Body of pancreas (tissue), 4 donors: ENCODE results near the gene KCNH1. TPM values are rescaled to one million over a fixed set of nuclear protein-coding genes. Genes with fewer than 3 reads are reported as not detected.

Experiments
- ATAC-seq: fragments of 150-250 bp; one replicate; pipeline ENCODE4 v1.9.1; 2016
- DNase-seq, 4 donors: peaks; one replicate each; pipeline ENCODE4 v3.0.0-alpha.2; 2019
- H3K27ac ChIP-seq, 4 donors: fragments of 200-600 bp; sonication (generic); 1 replicate in 3 of 4; 2 replicates in 1 of 4; pipeline versions ENCODE4 v1.5.1 to v1.6.1; 2016 to 2019; ENCODE audit warnings: mild to moderate bottlenecking in 1 of 4, mixed read lengths in 1 of 4, moderate library complexity in 1 of 4
- H3K27me3 ChIP-seq, 2 donors: fragments of 200-600 bp; sonication (generic); one replicate each; pipeline ENCODE4 v1.6.0; 2016; ENCODE audit warnings: mild to moderate bottlenecking in 1 of 2
- H3K36me3 ChIP-seq, 2 donors: fragments of 200-600 bp; sonication (generic); replicated peaks in 1 of 2; 2 replicates each; pipeline ENCODE4 v1.5.1; 2016; ENCODE audit warnings: low read depth in 2 of 2; ENCODE audit not compliant: insufficient read depth in 1 of 2
- H3K4me1 ChIP-seq: fragments of 200-600 bp; sonication (generic); one replicate; pipeline ENCODE4 v1.6.0; 2016
- H3K4me3 ChIP-seq, 2 donors: fragments of 200-600 bp; sonication (generic); 1 replicate in 1 of 2; 2 replicates in 1 of 2; pipeline ENCODE4 v1.5.1; 2016 to 2019
- H3K9me3 ChIP-seq, 3 donors: fragments of 200-600 bp; sonication (generic); 1 replicate in 2 of 3; 2 replicates in 1 of 3; pipeline ENCODE4 v1.5.1; 2016
- POLR2A ChIP-seq, 3 donors: fragments of 450-650 bp; IDR thresholded peaks; one replicate each; pipeline ENCODE4 v1.6.1; 2016; ENCODE audit warnings: antibody characterized with exemption in 3 of 3, mild to moderate bottlenecking in 2 of 3
- WGBS, 2 donors: methylation state at CpG; one replicate each; pipeline ENCODE4 v1.1.5; 2017; 5-methylcytosine and 5-hydroxymethylcytosine counted together
- intact Hi-C: fragments of 100-400 bp; cut with DNase I; formaldehyde crosslinking; loops from one replicate; pipeline ENCODE4 v1.15.1; 2023
- total RNA-seq, 2 donors: library from RNA; depleted of rRNA; stranded (reverse); fragments of >200 nt; gene quantifications; one replicate each; pipeline ENCODE4 v1.1.0, GENCODE V29; 2016
- TF ChIP-seq, protein P1 (sequence below), 7 experiments: fragments of 450-650 bp in 4 of 7; fragments of 200-600 bp in 3 of 7; sonication (generic) in 3 of 7; IDR thresholded peaks; one replicate each; pipeline ENCODE4 v1.5.1; 2016 to 2019; ENCODE audit warnings: antibody characterized with exemption in 7 of 7

KCNH1 gene, protein sequence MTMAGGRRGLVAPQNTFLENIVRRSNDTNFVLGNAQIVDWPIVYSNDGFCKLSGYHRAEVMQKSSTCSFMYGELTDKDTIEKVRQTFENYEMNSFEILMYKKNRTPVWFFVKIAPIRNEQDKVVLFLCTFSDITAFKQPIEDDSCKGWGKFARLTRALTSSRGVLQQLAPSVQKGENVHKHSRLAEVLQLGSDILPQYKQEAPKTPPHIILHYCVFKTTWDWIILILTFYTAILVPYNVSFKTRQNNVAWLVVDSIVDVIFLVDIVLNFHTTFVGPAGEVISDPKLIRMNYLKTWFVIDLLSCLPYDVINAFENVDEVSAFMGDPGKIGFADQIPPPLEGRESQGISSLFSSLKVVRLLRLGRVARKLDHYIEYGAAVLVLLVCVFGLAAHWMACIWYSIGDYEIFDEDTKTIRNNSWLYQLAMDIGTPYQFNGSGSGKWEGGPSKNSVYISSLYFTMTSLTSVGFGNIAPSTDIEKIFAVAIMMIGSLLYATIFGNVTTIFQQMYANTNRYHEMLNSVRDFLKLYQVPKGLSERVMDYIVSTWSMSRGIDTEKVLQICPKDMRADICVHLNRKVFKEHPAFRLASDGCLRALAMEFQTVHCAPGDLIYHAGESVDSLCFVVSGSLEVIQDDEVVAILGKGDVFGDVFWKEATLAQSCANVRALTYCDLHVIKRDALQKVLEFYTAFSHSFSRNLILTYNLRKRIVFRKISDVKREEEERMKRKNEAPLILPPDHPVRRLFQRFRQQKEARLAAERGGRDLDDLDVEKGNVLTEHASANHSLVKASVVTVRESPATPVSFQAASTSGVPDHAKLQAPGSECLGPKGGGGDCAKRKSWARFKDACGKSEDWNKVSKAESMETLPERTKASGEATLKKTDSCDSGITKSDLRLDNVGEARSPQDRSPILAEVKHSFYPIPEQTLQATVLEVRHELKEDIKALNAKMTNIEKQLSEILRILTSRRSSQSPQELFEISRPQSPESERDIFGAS
- total RNA-seq = under 1 TPM in 1 of 2 donors, not detected in 1; 0.52 TPM

DNA sequence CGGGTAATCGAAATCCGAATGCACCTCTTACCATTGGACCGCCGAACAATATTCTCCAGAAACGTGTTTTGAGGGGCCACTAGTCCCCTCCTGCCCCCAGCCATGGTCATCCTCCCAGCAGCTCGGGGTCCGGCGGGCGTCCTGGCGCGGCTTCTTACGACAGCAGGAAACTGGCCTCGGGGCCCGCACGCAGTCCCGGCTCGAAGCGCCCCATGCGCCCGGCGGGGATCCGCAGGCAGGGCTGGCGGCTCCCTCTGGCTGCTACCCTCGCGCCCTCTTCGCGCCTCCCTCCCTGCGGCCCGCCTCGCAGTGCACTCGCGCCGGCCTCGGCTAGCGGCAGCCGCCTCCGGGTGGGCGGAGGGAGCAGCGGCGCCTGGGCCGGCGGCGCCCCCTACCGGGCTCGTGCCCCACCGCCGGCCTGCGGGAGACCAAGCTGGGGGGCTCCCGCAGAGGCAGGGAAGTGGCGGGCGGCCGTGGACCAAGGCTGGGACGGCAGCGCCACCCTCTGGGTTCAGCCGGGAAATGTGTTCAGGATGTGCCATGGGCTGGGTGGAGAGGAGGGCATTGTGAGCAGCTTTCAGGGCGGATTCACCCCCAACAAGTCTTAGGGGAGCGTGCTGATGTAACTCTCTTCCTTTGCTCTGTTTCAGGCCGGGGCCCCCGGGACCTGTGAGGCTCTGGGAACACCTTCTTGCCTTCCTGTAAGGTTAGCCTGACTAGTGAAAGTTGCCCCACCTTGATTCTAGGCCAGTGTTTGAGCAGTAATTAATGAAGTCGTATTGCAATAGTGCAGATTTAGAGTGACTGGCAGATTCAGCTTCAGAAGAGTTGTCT, at the start of gene KCNH1:
Gene KCNH1, minus strand, starts transcription at position 313 of the 834 bp plus-strand sequence. Its CDS starts 203 bp downstream, at position 110.
- Histone ChIP-seq H3K27ac (no peak within 1 kb of the TSS), H3K27me3 (peaks cover 0 to 5% of the 10 kb centered on the region in 2 donors), H3K4me1 (peaks cover 15% of the 10 kb centered on the region), H3K9me3 (no peaks in the 10 kb centered on the region), H3K36me3 (no peaks in the 10 kb centered on the region), H3K4me3 (peak within 1 kb of the TSS in 1 of 2 donors; percentile 8)
- whole genome bisulfite sequencing, 2 donors = 1 to 5% methylated on average over 10 to 59 of the region's 61 CpGs
- TF ChIP-seq, protein P1, sequence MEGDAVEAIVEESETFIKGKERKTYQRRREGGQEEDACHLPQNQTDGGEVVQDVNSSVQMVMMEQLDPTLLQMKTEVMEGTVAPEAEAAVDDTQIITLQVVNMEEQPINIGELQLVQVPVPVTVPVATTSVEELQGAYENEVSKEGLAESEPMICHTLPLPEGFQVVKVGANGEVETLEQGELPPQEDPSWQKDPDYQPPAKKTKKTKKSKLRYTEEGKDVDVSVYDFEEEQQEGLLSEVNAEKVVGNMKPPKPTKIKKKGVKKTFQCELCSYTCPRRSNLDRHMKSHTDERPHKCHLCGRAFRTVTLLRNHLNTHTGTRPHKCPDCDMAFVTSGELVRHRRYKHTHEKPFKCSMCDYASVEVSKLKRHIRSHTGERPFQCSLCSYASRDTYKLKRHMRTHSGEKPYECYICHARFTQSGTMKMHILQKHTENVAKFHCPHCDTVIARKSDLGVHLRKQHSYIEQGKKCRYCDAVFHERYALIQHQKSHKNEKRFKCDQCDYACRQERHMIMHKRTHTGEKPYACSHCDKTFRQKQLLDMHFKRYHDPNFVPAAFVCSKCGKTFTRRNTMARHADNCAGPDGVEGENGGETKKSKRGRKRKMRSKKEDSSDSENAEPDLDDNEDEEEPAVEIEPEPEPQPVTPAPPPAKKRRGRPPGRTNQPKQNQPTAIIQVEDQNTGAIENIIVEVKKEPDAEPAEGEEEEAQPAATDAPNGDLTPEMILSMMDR (IDR thresholded peaks at IDR 0.05) = peak; percentile 56 to 95 (median 73)
- TF ChIP-seq POLR2A (IDR thresholded peaks at IDR 0.05) = no peak
- intact Hi-C loops = loop anchor here (10.0 kb wide), 1 partner anchor 729 kb away; no protein-coding TSS in a partner anchor
- ATAC-seq (peak; percentile 89), DNase-seq (peak; percentile 64 to 77 (median 70))

DNA sequence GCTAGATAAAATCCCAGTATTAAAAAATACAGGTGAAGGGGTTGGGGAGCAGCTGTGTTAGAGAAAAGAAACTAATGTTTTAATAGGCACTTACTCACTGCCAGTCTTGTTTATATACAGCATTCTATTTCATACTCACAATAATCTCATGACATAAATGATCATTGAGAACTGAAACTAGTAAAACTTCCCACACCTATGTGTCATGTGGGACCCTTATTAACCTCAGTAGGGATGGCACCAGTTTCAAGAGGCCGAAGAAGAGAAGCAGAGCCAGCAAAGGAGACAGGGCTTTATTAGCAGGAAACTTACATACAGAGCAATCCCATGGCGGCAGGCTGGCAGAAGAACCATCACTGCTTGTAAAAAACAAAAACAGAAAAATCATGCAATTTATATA, 48.8 kb upstream of the KCNH1 start:
- intact Hi-C loops = no loop called here
- ATAC-seq = no peak
- peaks cover 0 to 4% of the 10 kb centered on the region in 2 donors for H3K27me3 ChIP-seq
- no peaks in the 10 kb centered on the region for H3K36me3 ChIP-seq
- H3K4me3 ChIP-seq = no peak overlapping the region
- no peaks in the 10 kb centered on the region for H3K9me3 ChIP-seq
- H3K27ac ChIP-seq = no peak overlapping the region
- H3K4me1 ChIP-seq = no peaks in the 10 kb centered on the region
- WGBS, 2 donors = 79 to 87% methylated on average over 2 of the region's 2 CpGs
- TF ChIP-seq POLR2A (IDR thresholded peaks at IDR 0.05) = no peak
- TF ChIP-seq, protein P1 (IDR thresholded peaks at IDR 0.05) = no peak
- no peak for DNase-seq

DNA sequence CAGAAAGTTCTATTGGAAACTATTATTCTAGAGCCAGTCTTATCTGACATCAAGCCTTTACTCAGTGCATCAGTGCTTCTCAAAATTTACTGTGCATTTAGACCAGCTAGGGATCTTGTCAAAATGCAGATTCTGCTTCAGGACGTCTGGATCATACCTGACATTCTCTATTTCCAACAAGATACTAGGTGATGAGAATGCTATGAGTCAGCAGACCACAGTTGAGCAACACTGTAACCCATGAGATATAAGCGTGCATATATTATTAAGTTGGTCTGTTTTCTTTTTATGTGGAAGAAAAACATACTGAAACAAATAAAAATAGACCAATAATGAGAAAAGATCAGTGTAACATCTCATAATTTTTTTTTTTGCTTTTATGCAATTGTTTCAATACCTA, 40.4 kb upstream of the KCNH1 start:
- no peak for TF ChIP-seq POLR2A (IDR thresholded peaks at IDR 0.05)
- TF ChIP-seq, protein P1 (IDR thresholded peaks at IDR 0.05) = no peak
- H3K4me1 ChIP-seq = no peaks in the 10 kb centered on the region
- no peaks in the 10 kb centered on the region for H3K36me3 ChIP-seq
- H3K4me3 ChIP-seq = no peak overlapping the region
- 42 to 43% methylated on average over 2 of the region's 2 CpGs for WGBS, 2 donors
- H3K9me3 ChIP-seq = peaks cover 0 to 3% (median 0%) of the 10 kb centered on the region in 3 donors
- no peaks in the 10 kb centered on the region for H3K27me3 ChIP-seq
- ATAC-seq = no peak
- DNase-seq = no peak
- intact Hi-C loops = no loop called here
- no peak overlapping the region for H3K27ac ChIP-seq

GRCh38 chr1:211172657-211173056, 38.7 kb upstream of the KCNH1 start:
- Histone ChIP-seq H3K9me3 (peaks cover 0 to 13% (median 3%) of the 10 kb centered on the region in 3 donors), H3K4me1 (no peaks in the 10 kb centered on the region), H3K4me3 (no peak overlapping the region), H3K36me3 (no peaks in the 10 kb centered on the region), H3K27ac (no peak overlapping the region), H3K27me3 (no peaks in the 10 kb centered on the region)
- intact Hi-C loops = no loop called here
- ATAC-seq (no peak), DNase-seq (no peak)
- TF ChIP-seq, protein P1 (IDR thresholded peaks at IDR 0.05) = no peak
- no peak for TF ChIP-seq POLR2A (IDR thresholded peaks at IDR 0.05)
